ENCODE data around the gene ACOXL. TPM values are rescaled to one million over a fixed set of nuclear protein-coding genes. Genes with fewer than 3 reads are reported as not detected.

The ACOXL gene
- total and polyA plus RNA-seq, 12 donors, result 0.05 to 0.19 (median 0.12) TPM; not detected in 8

GRCh38 chr2:110805894-110806452 is 73.6 kb downstream of the ACOXL start:
- H3K4me1 ChIP-seq (replicated peaks in 1 of 2), result no peaks in the 10 kb centered on the region
- H3K27ac ChIP-seq, result no peak overlapping the region
- H3K9me3 ChIP-seq (replicated peaks in 1 of 3), result no peaks in the 10 kb centered on the region
- no peak for TF ChIP-seq CTCF (IDR thresholded peaks at IDR 0.05)
- TF ChIP-seq POLR2A (IDR thresholded peaks at IDR 0.05), result no peak
- intact Hi-C loops (cut with DNase I), result no loop called here
- no peak for DNase-seq
- 63 to 85% (median 73%) methylated on average over 14 of the region's 14 CpGs for WGBS, 4 donors
- no peak overlapping the region for H3K4me3 ChIP-seq
- no peaks in the 10 kb centered on the region for H3K27me3 ChIP-seq
- H3K36me3 ChIP-seq (replicated peaks in 1 of 2), result no peaks in the 10 kb centered on the region

GRCh38 chr2:110807522-110807921 is 75.1 kb downstream of the ACOXL start:
- Histone ChIP-seq H3K36me3 (replicated peaks in 1 of 2) (no peaks in the 10 kb centered on the region), H3K4me1 (replicated peaks in 1 of 2) (no peaks in the 10 kb centered on the region), H3K27me3 (no peaks in the 10 kb centered on the region), H3K27ac (no peak overlapping the region), H3K4me3 (no peak overlapping the region), H3K9me3 (replicated peaks in 1 of 3) (no peaks in the 10 kb centered on the region)
- no peak for DNase-seq
- 70 to 81% (median 75%) methylated on average over 11 to 12 of the region's 12 CpGs for WGBS, 4 donors
- TF ChIP-seq POLR2A (IDR thresholded peaks at IDR 0.05) (no peak), CTCF (IDR thresholded peaks at IDR 0.05) (no peak)
- intact Hi-C loops (cut with DNase I), result no loop called here

- intact Hi-C loops (cut with DNase I), result loop anchor here (10.0 kb wide), 1 partner anchor 894 kb away; no protein-coding TSS in a partner anchor
- H3K4me3 ChIP-seq, result no peak overlapping the region
- H3K4me1 ChIP-seq (replicated peaks in 1 of 2), result no peaks in the 10 kb centered on the region
- H3K36me3 ChIP-seq (replicated peaks in 1 of 2), result no peaks in the 10 kb centered on the region
- no peaks in the 10 kb centered on the region for H3K9me3 ChIP-seq (replicated peaks in 1 of 3)
- no peak overlapping the region for H3K27ac ChIP-seq
- no peak for TF ChIP-seq CTCF (IDR thresholded peaks at IDR 0.05)
- TF ChIP-seq POLR2A (IDR thresholded peaks at IDR 0.05), result no peak
- no peaks in the 10 kb centered on the region for H3K27me3 ChIP-seq
- DNase-seq, result no peak
- 55 to 83% (median 61%) methylated on average over 2 of the region's 2 CpGs for WGBS, 4 donors
Measured at GRCh38 chr2:110810404-110810803, 78.0 kb downstream of the ACOXL start.

GRCh38 chr2:110812726-110813645 is 80.6 kb downstream of the ACOXL start:
- Histone ChIP-seq H3K9me3 (replicated peaks in 1 of 3) (no peaks in the 10 kb centered on the region), H3K27ac (no peak overlapping the region), H3K4me1 (replicated peaks in 1 of 2) (no peaks in the 10 kb centered on the region), H3K36me3 (replicated peaks in 1 of 2) (no peaks in the 10 kb centered on the region), H3K27me3 (no peaks in the 10 kb centered on the region), H3K4me3 (no peak overlapping the region)
- intact Hi-C loops (cut with DNase I), result loop anchor here (10.0 kb wide), 1 partner anchor 892 kb away; no protein-coding TSS in a partner anchor
- WGBS, 4 donors, result 91 to 92% (median 91%) methylated on average over 8 to 12 of the region's 12 CpGs
- DNase-seq, result no peak
- no peak for TF ChIP-seq POLR2A (IDR thresholded peaks at IDR 0.05)
- TF ChIP-seq CTCF (IDR thresholded peaks at IDR 0.05), result no peak
